Left ventricle myocardium inferior (tissue), 1 donor: ENCODE data around the gene EPHX1. TPM values are rescaled to one million over a fixed set of nuclear protein-coding genes. Genes with fewer than 3 reads are reported as not detected.

Experiments
- DNase-seq: peaks from one replicate; pipeline ENCODE4 v3.0.0-alpha.2; 2020
- H3K27ac ChIP-seq: fragments of 200-600 bp; replicated peaks from 2 replicates; pipeline ENCODE4 v1.8.0; 2021
- H3K27me3 ChIP-seq: fragments of 200-600 bp; 2 replicates; pipeline ENCODE4 v1.8.0; 2021; ENCODE audit warnings: low read depth
- H3K36me3 ChIP-seq: fragments of 200-600 bp; 2 replicates; pipeline ENCODE4 v1.8.0; 2021
- H3K4me1 ChIP-seq: fragments of 200-600 bp; 2 replicates; pipeline ENCODE4 v1.8.0; 2021
- H3K4me3 ChIP-seq: fragments of 200-600 bp; 2 replicates; pipeline ENCODE4 v1.8.0; 2021; ENCODE audit warnings: mild to moderate bottlenecking, moderate library complexity
- H3K9me3 ChIP-seq: fragments of 200-600 bp; replicated peaks from 2 replicates; pipeline ENCODE4 v1.8.0; 2021
- CTCF ChIP-seq: fragments of 200-600 bp; IDR thresholded peaks from 2 replicates; pipeline ENCODE4 v1.8.0; 2021; ENCODE audit warnings: antibody characterized with exemption, mild to moderate bottlenecking, borderline replicate concordance
- intact Hi-C: fragments of 100-400 bp; cut with micrococcal nuclease; formaldehyde crosslinking; loops from one replicate; pipeline ENCODE4 v1.11.0; 2022
- total RNA-seq: library from RNA; stranded (reverse); fragmentation: NEBNext Ultra II Directional; extraction: Animal tissue kit (Norgen Biotek cat#: 25700); gene quantifications from one replicate; pipeline ENCODE4 v1.2.1, GENCODE V29; 2021
- donor health status: DM: no; HTN: yes; CAD: no; lungs with severe emphysema.

EPHX1 gene
- total RNA-seq, 1 donor from 2014 or later, result 49.7 TPM

- intact Hi-C loops, result loop anchor here (10.0 kb wide), 1 partner anchor 69 kb away; no protein-coding TSS in a partner anchor
- H3K36me3 ChIP-seq, result no peaks in the 10 kb centered on the region
- no peak for TF ChIP-seq CTCF
- peaks cover 59% of the 10 kb centered on the region for H3K4me1 ChIP-seq
- DNase-seq, result no peak
- no peak overlapping the region for H3K4me3 ChIP-seq
- no peaks in the 10 kb centered on the region for H3K9me3 ChIP-seq
- no peaks in the 10 kb centered on the region for H3K27me3 ChIP-seq
- H3K27ac ChIP-seq, result peak overlapping the region; percentile 78
Observed at GRCh38 chr1:225763716-225764548, 46.0 kb upstream of the EPHX1 start.

GRCh38 chr1:225765982-225766674 is 43.8 kb upstream of the EPHX1 start:
- TF ChIP-seq CTCF, result no peak
- intact Hi-C loops, result loop anchor here (10.0 kb wide), 1 partner anchor 71 kb away; no protein-coding TSS in a partner anchor
- H3K4me3 ChIP-seq, result no peak overlapping the region

GRCh38 chr1:225766967-225767633 is 42.8 kb upstream of the EPHX1 start:
- Histone ChIP-seq H3K27ac (peak overlapping the region; percentile 85), H3K36me3 (no peaks in the 10 kb centered on the region), H3K9me3 (no peaks in the 10 kb centered on the region), H3K4me1 (peaks cover 84% of the 10 kb centered on the region), H3K4me3 (no peak overlapping the region), H3K27me3 (no peaks in the 10 kb centered on the region)
- no peak for DNase-seq
- intact Hi-C loops, result loop anchor here (10.0 kb wide), 1 partner anchor 72 kb away; no protein-coding TSS in a partner anchor
- no peak for TF ChIP-seq CTCF

More at GRCh38 chr1:225765982-225766674, 43.8 kb upstream of the EPHX1 start:
- no peak for DNase-seq
- Histone ChIP-seq H3K9me3 (no peaks in the 10 kb centered on the region), H3K27me3 (no peaks in the 10 kb centered on the region), H3K36me3 (no peaks in the 10 kb centered on the region), H3K27ac (peak overlapping the region; percentile 85), H3K4me1 (peaks cover 77% of the 10 kb centered on the region)

- DNase-seq, result peak; percentile 83
- Histone ChIP-seq H3K27me3 (no peaks in the 10 kb centered on the region), H3K4me3 (no peak overlapping the region), H3K9me3 (no peaks in the 10 kb centered on the region), H3K4me1 (peaks cover 84% of the 10 kb centered on the region), H3K27ac (peak overlapping the region; percentile 85), H3K36me3 (no peaks in the 10 kb centered on the region)
- no peak for TF ChIP-seq CTCF
- intact Hi-C loops, result loop anchor here (10.0 kb wide), 1 partner anchor 73 kb away; no protein-coding TSS in a partner anchor
Observed at GRCh38 chr1:225767634-225768540, 42.0 kb upstream of the EPHX1 start.
